Breast epithelium (tissue), 4 donors: ENCODE measurements around the gene PLCB4. TPM values are rescaled to one million over a fixed set of nuclear protein-coding genes. Genes with fewer than 3 reads are reported as not detected.

ENCODE experiments used
- DNase-seq, 2 donors: peaks; one replicate each; pipeline ENCODE4 v3.0.0-alpha.2; 2019; ENCODE audit warnings: low spot score in 2 of 2
- H3K27ac ChIP-seq, 2 donors: fragments of 200-600 bp; sonication (generic) in 1 of 2; one replicate each; pipeline ENCODE4 v1.5.1; 2016 to 2019; ENCODE audit warnings: mild to moderate bottlenecking in 1 of 2
- H3K27me3 ChIP-seq, 2 donors: fragments of 200-600 bp; sonication (generic) in 1 of 2; one replicate each; pipeline versions ENCODE4 v1.5.1 to v1.6.0; 2017 to 2019; ENCODE audit warnings: control low read depth in 1 of 2, mild to moderate bottlenecking in 1 of 2
- H3K36me3 ChIP-seq: fragments of 200-600 bp; one replicate; pipeline ENCODE4 v1.5.1; 2019
- H3K4me1 ChIP-seq, 2 donors: fragments of 200-600 bp; sonication (generic); one replicate each; pipeline ENCODE4 v1.5.1; 2016 to 2019; ENCODE audit warnings: control low read depth in 1 of 2
- H3K4me3 ChIP-seq, 3 donors: fragments of 200-600 bp; sonication (generic); 1 replicate in 2 of 3; 2 replicates in 1 of 3; pipeline ENCODE4 v1.5.1; 2016 to 2019; ENCODE audit warnings: mild to moderate bottlenecking in 3 of 3, moderate library complexity in 2 of 3
- H3K9me3 ChIP-seq, 2 donors: fragments of 200-600 bp; sonication (generic) in 1 of 2; one replicate each; pipeline ENCODE4 v1.5.1; 2016 to 2019; ENCODE audit warnings: control low read depth in 1 of 2
- CTCF ChIP-seq, 3 donors: fragments of 450-650 bp; IDR thresholded peaks; one replicate each; pipeline ENCODE4 v1.5.1; 2016 to 2017; ENCODE audit warnings: antibody characterized with exemption in 3 of 3, mild to moderate bottlenecking in 3 of 3, moderate library complexity in 3 of 3
- POLR2A ChIP-seq: fragments of 450-650 bp; IDR thresholded peaks from one replicate; pipeline ENCODE4 v1.6.1; 2016; ENCODE audit warnings: antibody characterized with exemption, mild to moderate bottlenecking, moderate library complexity
- POLR2AphosphoS5 ChIP-seq, 3 donors: sonication (generic); formaldehyde crosslinking; IDR thresholded peaks; one replicate each; pipeline ENCODE4 v1.6.1; 2017; ENCODE audit warnings: antibody characterized with exemption in 3 of 3
- intact Hi-C: fragments of 100-400 bp; cut with DNase I; formaldehyde crosslinking; loops from one replicate; pipeline ENCODE4 v1.15.1; 2023; ENCODE audit warnings: low total_unique reads
- total RNA-seq, 3 donors: library from RNA; depleted of rRNA; stranded (reverse); fragments of >200 nt; gene quantifications; one replicate each; pipeline ENCODE4 v1.1.0, GENCODE V29; 2016

The PLCB4 gene
- total RNA-seq, 3 donors from 2014 or later = 9.4 to 17.7 (median 13.0) TPM

GRCh38 chr20:9308056-9308455 lies 239.2 kb downstream of the PLCB4 start:
- Histone ChIP-seq H3K4me3 (no peak overlapping the region), H3K27ac (no peak overlapping the region), H3K9me3 (no peaks in the 10 kb centered on the region), H3K36me3 (no peaks in the 10 kb centered on the region), H3K4me1 (no peaks in the 10 kb centered on the region), H3K27me3 (no peaks in the 10 kb centered on the region)
- TF ChIP-seq POLR2A (no peak), POLR2AphosphoS5 (IDR thresholded peaks at IDR 0.05) (no peak), CTCF (IDR thresholded peaks at IDR 0.05) (no peak)
- intact Hi-C loops = no loop called here
- DNase-seq = no peak

GRCh38 chr20:9311132-9311531 lies 242.2 kb downstream of the PLCB4 start:
- Histone ChIP-seq H3K36me3 (no peaks in the 10 kb centered on the region), H3K4me3 (no peak overlapping the region), H3K27me3 (no peaks in the 10 kb centered on the region), H3K27ac (no peak overlapping the region), H3K9me3 (no peaks in the 10 kb centered on the region), H3K4me1 (no peaks in the 10 kb centered on the region)
- no peak for TF ChIP-seq CTCF (IDR thresholded peaks at IDR 0.05)
- TF ChIP-seq POLR2AphosphoS5 (IDR thresholded peaks at IDR 0.05) = no peak
- TF ChIP-seq POLR2A = no peak
- no peak for DNase-seq
- intact Hi-C loops = no loop called here

- Histone ChIP-seq H3K9me3 (no peaks in the 10 kb centered on the region), H3K27me3 (no peaks in the 10 kb centered on the region), H3K36me3 (no peaks in the 10 kb centered on the region), H3K4me3 (no peak overlapping the region), H3K4me1 (no peaks in the 10 kb centered on the region), H3K27ac (no peak overlapping the region)
- no peak for DNase-seq
- intact Hi-C loops = no loop called here
- TF ChIP-seq CTCF (IDR thresholded peaks at IDR 0.05) (no peak), POLR2A (no peak), POLR2AphosphoS5 (IDR thresholded peaks at IDR 0.05) (no peak)
These were observed 250.9 kb downstream of the PLCB4 start for GRCh38 chr20:9319687-9320384.

- H3K4me1 ChIP-seq = no peaks in the 10 kb centered on the region
- no peak for DNase-seq
- no peaks in the 10 kb centered on the region for H3K27me3 ChIP-seq
- no peak overlapping the region for H3K4me3 ChIP-seq
- H3K36me3 ChIP-seq = no peaks in the 10 kb centered on the region
- intact Hi-C loops = no loop called here
- no peaks in the 10 kb centered on the region for H3K9me3 ChIP-seq
- no peak overlapping the region for H3K27ac ChIP-seq
- TF ChIP-seq CTCF (IDR thresholded peaks at IDR 0.05) = no peak
- no peak for TF ChIP-seq POLR2A
- TF ChIP-seq POLR2AphosphoS5 (IDR thresholded peaks at IDR 0.05) = no peak
These were observed 252.1 kb downstream of the PLCB4 start for GRCh38 chr20:9321007-9321406.

- Histone ChIP-seq H3K4me3 (no peak overlapping the region), H3K36me3 (no peaks in the 10 kb centered on the region), H3K9me3 (no peaks in the 10 kb centered on the region), H3K27me3 (no peaks in the 10 kb centered on the region), H3K4me1 (no peaks in the 10 kb centered on the region), H3K27ac (no peak overlapping the region)
- TF ChIP-seq CTCF (IDR thresholded peaks at IDR 0.05) (no peak), POLR2AphosphoS5 (IDR thresholded peaks at IDR 0.05) (no peak)
- DNase-seq = no peak
- intact Hi-C loops = no loop called here
These were observed 253.8 kb downstream of the PLCB4 start for GRCh38 chr20:9322661-9323060.
